Muscle of arm (tissue), 12 donors: Measurements from ENCODE around the gene PRLH. TPM values are rescaled to one million over a fixed set of nuclear protein-coding genes. Genes with fewer than 3 reads are reported as not detected.
A peak's percentile ranks its signal among the peaks of the same experiment; 100 is the strongest.

Experiments
- DNase-seq: peaks from one replicate; pipeline ENCODE4 v3.0.0-alpha.2; 2013
- polyA plus RNA-seq, 12 donors: library from polyadenylated mRNA; unstranded; fragments of 120-200 nt; gene quantifications; one replicate each; pipeline ENCODE4 v1.2.1, GENCODE V29; 2013; ENCODE audit not compliant: insufficient read length in 12 of 12

Gene PRLH
- polyA plus RNA-seq, 12 donors: not detected

DNA sequence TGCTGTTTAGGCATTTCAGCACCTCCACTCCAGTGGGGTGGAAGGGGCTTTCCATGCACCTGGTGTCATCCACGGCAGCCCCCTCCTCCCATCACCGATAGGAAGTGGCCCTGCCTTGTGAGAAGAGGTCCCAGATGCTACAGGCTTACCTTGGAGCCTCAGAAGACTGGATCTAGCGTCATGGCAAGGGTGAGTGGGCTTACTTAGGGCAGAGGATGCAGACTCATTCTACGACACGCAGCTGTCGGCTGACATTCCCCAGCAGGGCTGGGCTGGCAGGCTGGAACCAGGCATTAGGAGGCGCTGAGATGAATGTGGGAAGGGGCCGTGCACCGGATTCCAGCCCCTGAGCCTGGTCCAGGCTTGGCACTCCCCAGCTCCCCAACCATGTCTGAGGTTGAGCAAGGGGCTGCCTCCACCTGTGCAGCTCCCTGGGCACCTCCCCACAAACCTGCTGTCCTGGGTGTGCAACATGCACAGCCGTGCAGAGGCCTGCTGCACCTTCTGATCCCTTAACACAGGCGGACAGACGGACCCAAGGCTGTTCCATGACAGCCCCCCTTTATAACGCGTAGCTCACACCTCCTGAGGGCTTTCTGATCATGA lies 1.7 kb upstream of the PRLH start:
- no peak for DNase-seq

GRCh38 chr2:237565974-237566373 lies 400 bp upstream of the PRLH start:
- no peak for DNase-seq

DNA sequence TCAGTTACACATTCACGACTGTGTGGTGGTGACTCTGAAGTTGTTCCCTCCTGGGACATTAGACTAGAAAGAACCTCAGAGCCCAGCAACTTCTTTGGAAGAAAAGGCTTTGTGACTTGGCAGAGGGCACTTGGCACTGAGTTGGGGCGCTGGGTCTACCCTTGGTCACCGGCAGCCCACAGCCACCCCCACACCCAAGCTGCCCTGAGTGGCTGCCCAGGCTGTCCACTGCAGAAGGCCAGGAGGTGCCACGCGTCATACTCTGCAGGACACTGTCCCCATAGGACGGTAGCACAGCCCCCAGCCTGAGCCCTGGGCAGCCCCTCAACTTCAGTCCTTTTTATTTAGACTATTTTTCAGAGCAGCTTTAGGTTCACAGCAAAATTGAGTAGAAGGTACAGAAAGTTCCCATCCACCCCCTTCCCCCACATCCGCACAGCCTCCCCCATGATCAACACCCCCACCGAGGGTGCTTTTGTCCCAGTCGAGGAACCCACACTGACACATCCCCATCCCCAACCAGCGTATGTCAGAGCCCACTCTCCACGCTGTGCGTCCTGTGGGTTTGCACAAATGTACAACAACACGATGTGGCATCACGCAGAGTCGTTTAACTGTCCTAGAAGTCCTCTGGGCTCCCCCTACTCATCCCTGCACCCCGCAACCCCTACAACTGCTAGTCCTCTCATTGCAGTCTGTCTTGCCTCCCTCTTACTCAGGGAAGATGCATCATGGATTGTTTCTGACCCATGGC lies 1.1 kb downstream of the PRLH start:
- no peak for DNase-seq

DNA sequence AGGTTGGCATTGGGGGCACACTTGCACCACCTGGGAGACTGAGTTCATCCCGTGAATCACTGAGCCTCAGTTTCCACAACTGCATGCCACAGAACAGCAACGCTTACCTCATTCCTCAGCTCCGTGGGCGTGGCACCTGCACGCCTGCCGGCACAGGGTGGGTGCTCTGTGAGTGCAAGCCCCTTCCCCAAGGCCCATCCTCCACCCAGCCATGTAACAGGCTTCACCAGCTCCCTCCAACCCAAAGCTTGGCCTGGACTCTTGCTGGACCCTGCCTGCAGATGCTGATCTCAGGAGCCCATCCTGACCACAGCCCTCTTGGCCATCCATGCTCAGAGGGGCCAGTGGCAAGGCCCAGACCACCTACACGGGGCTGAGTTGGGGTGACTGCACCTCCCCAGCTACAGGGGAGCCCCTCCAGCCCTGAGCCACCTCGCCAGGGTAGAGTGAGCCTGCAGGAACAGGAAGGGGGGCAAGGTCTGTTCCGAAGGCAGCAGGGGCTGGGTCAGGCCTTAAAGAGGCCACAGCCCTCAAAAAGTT lies 1.8 kb downstream of the PRLH start:
- no peak for DNase-seq

DNA sequence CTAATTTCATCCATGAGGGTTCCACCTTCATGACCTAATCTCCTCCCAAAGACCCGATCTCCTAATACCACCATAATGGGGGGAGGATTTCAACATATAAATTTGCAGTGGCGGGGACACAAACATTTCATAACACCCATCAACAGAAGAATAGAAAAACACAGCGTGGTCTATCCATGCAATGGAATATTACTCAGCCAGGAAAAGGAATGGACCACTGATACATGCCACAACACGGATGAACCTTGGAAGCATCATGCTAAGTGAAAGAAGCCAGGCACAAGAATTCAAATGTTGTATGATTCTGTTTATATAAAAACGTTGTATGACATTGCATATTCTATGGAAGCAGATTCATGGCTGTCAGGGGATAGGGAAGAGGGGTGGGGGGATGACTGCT lies 2.7 kb downstream of the PRLH start:
- no peak for DNase-seq

GRCh38 chr2:237569896-237570295 lies 3.5 kb downstream of the PRLH start:
- DNase-seq: no peak

DNA sequence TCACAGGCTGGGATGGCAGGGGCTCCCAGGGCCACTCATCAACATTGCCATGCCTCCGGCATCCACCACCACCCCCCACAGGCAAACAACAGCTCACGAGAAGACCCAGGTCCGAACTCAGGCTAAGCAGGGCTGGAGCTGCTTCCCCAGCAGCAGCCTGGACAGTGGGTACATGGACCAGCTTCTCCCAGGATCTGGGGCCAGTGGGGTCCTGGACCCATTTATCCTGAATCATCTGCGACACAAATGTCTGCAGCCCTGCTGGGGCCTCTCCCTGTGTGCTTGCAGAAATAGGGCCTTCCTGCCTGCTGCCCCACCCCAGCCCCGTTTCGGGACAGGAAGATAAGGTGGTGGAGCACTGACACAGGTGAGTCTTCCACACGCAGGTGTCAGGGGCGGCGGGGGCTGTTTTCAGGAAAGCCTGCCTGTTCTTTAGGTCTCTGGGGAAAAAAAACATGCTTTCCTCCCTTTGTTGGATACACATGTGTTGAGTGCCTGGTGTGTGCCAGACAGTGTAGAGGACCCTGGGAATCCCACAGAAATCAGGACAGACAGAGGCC lies 4.5 kb downstream of the PRLH start:
- no peak for DNase-seq

- no peak for DNase-seq
These were observed 5.2 kb downstream of the PRLH start for GRCh38 chr2:237571551-237571950.

GRCh38 chr2:237572021-237572741 lies 5.8 kb downstream of the PRLH start:
- DNase-seq: peak; percentile 91

- DNase-seq: no peak
These were observed 6.3 kb downstream of the PRLH start for GRCh38 chr2:237572742-237573101.

DNA sequence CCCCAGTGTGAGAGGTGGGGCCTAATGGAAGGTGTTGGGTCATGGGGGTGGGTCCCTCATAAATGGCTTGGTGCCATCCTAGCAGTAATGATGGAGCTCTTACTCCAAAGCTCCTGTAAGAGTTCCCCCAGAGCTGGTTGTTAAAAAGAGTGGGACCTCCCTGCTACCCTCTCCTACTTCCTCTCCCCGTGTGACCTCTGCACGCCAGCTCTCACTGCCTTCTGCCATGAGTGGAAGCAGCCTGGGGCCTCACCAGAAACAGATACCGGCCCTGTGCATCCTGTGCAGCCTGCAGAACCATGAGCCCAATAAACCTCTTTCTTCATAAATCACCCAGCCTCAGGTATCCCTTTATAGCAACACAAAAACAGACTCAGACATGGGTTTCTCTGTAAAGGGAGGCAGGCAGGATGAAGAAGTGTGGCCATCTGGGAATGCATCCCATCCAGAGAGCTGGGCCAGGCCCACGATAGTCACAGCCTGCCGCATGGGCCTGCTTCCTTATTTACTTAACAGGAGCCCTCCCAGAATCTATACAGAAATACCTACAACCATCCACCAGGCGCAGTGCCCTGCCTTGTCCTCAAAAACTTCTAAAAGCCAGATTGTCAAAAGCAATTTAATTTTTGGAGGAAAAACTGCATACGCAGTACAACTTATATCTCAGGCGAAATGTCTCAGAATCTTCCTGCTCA lies 7.5 kb downstream of the PRLH start:
- no peak for DNase-seq

- no peak for DNase-seq
These were observed 8.1 kb downstream of the PRLH start for GRCh38 chr2:237574467-237574866.

GRCh38 chr2:237574894-237575868 lies 8.8 kb downstream of the PRLH start:
- DNase-seq: peak; percentile 23

- no peak for DNase-seq
These were observed 9.8 kb downstream of the PRLH start for GRCh38 chr2:237575869-237576862.

- DNase-seq: no peak
These were observed 10.6 kb downstream of the PRLH start for GRCh38 chr2:237576974-237577373.

- DNase-seq: no peak
These were observed 11.1 kb downstream of the PRLH start for GRCh38 chr2:237577458-237577857.

DNA sequence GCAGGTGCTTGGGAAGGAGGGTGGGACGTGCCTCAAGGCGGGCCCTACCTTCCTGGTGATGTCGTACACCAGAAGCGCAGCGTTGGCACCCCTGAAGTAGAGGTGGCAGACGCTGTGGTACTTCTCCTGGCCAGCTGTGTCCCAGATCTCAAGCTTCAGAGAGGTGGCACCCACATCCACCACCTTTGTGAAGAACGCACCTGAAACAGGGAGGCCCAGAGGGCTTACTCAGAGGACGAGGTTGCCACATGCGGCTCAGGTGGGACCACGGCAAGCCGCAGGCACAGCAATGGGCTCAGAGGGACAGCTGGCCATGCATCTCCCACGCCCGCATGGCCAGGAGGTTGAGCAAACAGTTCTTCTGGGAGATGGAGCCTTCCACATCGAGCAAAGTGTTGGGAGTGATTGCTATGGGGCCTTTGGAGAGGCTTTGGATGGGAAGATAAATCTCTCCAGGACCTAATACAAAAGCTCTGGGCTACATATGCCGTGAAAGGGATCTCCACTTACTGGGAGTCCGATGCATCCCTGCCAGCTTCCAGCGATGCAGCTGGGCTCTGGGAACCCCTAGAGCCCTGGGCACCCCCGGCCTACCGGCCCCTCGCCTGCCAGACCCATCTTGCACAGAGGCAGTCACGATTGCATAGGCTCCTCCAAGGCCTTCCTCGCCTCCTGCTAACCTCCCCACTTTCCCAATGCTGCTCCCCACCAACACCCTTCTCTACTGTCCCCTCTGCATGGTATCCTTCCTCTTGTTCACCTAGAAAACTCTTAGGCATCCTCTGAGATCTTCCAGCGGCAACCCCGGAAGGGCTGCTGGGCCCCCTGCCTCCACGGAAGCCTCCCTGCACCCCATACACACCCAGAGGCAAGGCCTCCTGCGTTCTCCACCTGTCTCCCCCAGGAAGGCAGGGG lies 11.8 kb downstream of the PRLH start:
- DNase-seq: no peak

DNA sequence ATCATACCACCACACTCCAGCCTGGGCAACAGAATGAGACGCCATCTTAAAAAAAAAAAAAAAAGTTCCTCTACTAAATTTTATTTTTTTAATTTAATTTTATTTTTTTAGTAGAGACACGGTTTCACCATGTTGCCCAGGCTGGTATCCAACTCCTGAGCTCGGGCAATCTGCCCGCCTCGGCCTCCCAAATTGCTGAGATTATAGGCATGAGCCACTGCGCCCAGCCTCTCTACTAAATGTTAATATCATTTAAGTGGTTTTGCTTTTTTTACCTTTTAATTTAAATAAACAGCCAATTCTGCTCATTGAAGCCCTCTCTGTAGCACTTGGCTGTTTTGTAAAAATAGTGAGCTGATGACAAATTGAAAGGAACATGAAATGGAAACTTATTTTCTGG lies 15.0 kb downstream of the PRLH start:
- no peak for DNase-seq
